Measurements from ENCODE around the gene LDHD.

The LDHD gene

GRCh38 chr16:75099075-75099667 is 17.4 kb downstream of the LDHD start:
- no peak overlapping the region for H3K27ac ChIP-seq (ENCODE audit: low read depth, low read length, poor library complexity, severe bottlenecking)
- no peaks in the 10 kb centered on the region for H4K20me1 ChIP-seq (ENCODE audit: insufficient read depth, low read length)
- TF ChIP-seq CTCF (IDR thresholded peaks at IDR 0.05; ENCODE audit: low read length) (no peak), EZH2 (IDR thresholded peaks at IDR 0.05; ENCODE audit: borderline replicate concordance, low read length) (no peak)
- no peaks in the 10 kb centered on the region for H3K9me2 ChIP-seq (ENCODE audit: low read depth, low read length)
- H3K4me1 ChIP-seq (ENCODE audit: insufficient read depth, low read length, severe bottlenecking): no peaks in the 10 kb centered on the region
- no peaks in the 10 kb centered on the region for H3F3A ChIP-seq (ENCODE audit: insufficient read depth, low read length)
- no peak overlapping the region for H3K4me3 ChIP-seq (ENCODE audit: low read depth, low read length, poor library complexity, severe bottlenecking)
- H2AFZ ChIP-seq (ENCODE audit: low read length): no peak overlapping the region
- H3K79me2 ChIP-seq (ENCODE audit: insufficient read depth, low read length): no peaks in the 10 kb centered on the region
- no peak overlapping the region for H3K4me2 ChIP-seq (ENCODE audit: low read length)
- no peaks in the 10 kb centered on the region for H3K9me3 ChIP-seq (ENCODE audit: low read length)
- no peak overlapping the region for H3K9ac ChIP-seq (ENCODE audit: low read length)
- H3K27me3 ChIP-seq (ENCODE audit: insufficient read depth, low read length): no peaks in the 10 kb centered on the region
- H3K36me3 ChIP-seq (ENCODE audit: insufficient read depth, low read length): no peaks in the 10 kb centered on the region

GRCh38 chr16:75097941-75098901 is 18.4 kb downstream of the LDHD start:
- H3K9me3 ChIP-seq (ENCODE audit: low read length): no peaks in the 10 kb centered on the region
- H3K79me2 ChIP-seq (ENCODE audit: insufficient read depth, low read length): no peaks in the 10 kb centered on the region
- no peaks in the 10 kb centered on the region for H3K9me2 ChIP-seq (ENCODE audit: low read depth, low read length)
- no peak overlapping the region for H3K9ac ChIP-seq (ENCODE audit: low read length)
- H3K27ac ChIP-seq (ENCODE audit: low read depth, low read length, poor library complexity, severe bottlenecking): no peak overlapping the region
- TF ChIP-seq EZH2 (IDR thresholded peaks at IDR 0.05; ENCODE audit: borderline replicate concordance, low read length) (no peak), CTCF (IDR thresholded peaks at IDR 0.05; ENCODE audit: low read length) (no peak)
- H4K20me1 ChIP-seq (ENCODE audit: insufficient read depth, low read length): no peaks in the 10 kb centered on the region
- H3K4me2 ChIP-seq (ENCODE audit: low read length): no peak overlapping the region
- H3K27me3 ChIP-seq (ENCODE audit: insufficient read depth, low read length): no peaks in the 10 kb centered on the region
- H3K36me3 ChIP-seq (ENCODE audit: insufficient read depth, low read length): no peaks in the 10 kb centered on the region
- H2AFZ ChIP-seq (ENCODE audit: low read length): no peak overlapping the region
- H3K4me1 ChIP-seq (ENCODE audit: insufficient read depth, low read length, severe bottlenecking): no peaks in the 10 kb centered on the region
- no peak overlapping the region for H3K4me3 ChIP-seq (ENCODE audit: low read depth, low read length, poor library complexity, severe bottlenecking)
- H3F3A ChIP-seq (ENCODE audit: insufficient read depth, low read length): no peaks in the 10 kb centered on the region

- no peak overlapping the region for H3K27ac ChIP-seq (ENCODE audit: low read depth, low read length, poor library complexity, severe bottlenecking)
- H3K9ac ChIP-seq (ENCODE audit: low read length): no peak overlapping the region
- no peaks in the 10 kb centered on the region for H3K79me2 ChIP-seq (ENCODE audit: insufficient read depth, low read length)
- H3K27me3 ChIP-seq (ENCODE audit: insufficient read depth, low read length): 0 out of 2 replicates have a peak, but pooled peaks cover 4% of the 10 kb centered on the region
- no peak overlapping the region for H3K4me3 ChIP-seq (ENCODE audit: low read depth, low read length, poor library complexity, severe bottlenecking)
- no peak overlapping the region for H2AFZ ChIP-seq (ENCODE audit: low read length)
- no peaks in the 10 kb centered on the region for H3F3A ChIP-seq (ENCODE audit: insufficient read depth, low read length)
- H3K4me2 ChIP-seq (ENCODE audit: low read length): no peak overlapping the region
- H3K9me3 ChIP-seq (ENCODE audit: low read length): no peaks in the 10 kb centered on the region
- TF ChIP-seq CTCF (IDR thresholded peaks at IDR 0.05; ENCODE audit: low read length): no peak
- H4K20me1 ChIP-seq (ENCODE audit: insufficient read depth, low read length): no peaks in the 10 kb centered on the region
- no peaks in the 10 kb centered on the region for H3K9me2 ChIP-seq (ENCODE audit: low read depth, low read length)
- H3K36me3 ChIP-seq (ENCODE audit: insufficient read depth, low read length): no peaks in the 10 kb centered on the region
- H3K4me1 ChIP-seq (ENCODE audit: insufficient read depth, low read length, severe bottlenecking): no peaks in the 10 kb centered on the region
Measured at GRCh38 chr16:75097191-75097761, 19.3 kb downstream of the LDHD start.

Data from OCI-LY1 (cell line).